T47D (cell line): ENCODE measurements around the gene USP54.

Source experiments
- DNase-seq, 2 experiments: peaks; one replicate each; pipeline versions ENCODE4 v3.0.0 to v3.0.0-alpha.2; 2011 to 2012; ENCODE audit warnings: low read depth in 1 of 2, low spot score in 1 of 2
- JUND ChIP-seq: IDR thresholded peaks from 2 replicates; pipeline ENCODE4 v1.6.1; 2012; ENCODE audit warnings: low read depth
- in situ Hi-C: cut with HindIII; loops from 2 replicates; pipeline ENCODE4 v1.10.0; 2016; ENCODE audit warnings: low sequenced_read_pairs, low pct_unique_long_range_greater_than_20kb

The USP54 gene

DNA sequence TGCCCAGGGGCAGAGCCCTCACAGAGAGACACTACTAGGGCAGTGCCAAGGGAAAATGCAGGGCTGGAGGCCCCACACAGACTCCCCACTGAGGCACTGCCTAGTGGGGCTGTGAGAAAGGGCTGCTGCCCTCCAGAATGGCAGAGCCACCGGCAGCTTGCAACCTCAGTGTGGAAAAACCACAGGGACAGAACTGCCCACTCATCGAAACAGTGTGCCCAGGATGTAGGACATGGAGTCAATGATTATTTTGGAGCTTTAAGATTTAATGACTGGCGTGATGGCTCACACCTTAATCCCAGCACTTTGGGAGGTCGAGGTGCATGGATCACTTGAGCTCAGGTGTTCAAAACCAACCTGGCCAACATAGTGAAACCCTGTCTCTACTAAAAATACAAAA, 130.2 kb downstream of the USP54 start:
- TF ChIP-seq JUND: no peak
- in situ Hi-C loops: no loop called here
- DNase-seq: no peak

DNA sequence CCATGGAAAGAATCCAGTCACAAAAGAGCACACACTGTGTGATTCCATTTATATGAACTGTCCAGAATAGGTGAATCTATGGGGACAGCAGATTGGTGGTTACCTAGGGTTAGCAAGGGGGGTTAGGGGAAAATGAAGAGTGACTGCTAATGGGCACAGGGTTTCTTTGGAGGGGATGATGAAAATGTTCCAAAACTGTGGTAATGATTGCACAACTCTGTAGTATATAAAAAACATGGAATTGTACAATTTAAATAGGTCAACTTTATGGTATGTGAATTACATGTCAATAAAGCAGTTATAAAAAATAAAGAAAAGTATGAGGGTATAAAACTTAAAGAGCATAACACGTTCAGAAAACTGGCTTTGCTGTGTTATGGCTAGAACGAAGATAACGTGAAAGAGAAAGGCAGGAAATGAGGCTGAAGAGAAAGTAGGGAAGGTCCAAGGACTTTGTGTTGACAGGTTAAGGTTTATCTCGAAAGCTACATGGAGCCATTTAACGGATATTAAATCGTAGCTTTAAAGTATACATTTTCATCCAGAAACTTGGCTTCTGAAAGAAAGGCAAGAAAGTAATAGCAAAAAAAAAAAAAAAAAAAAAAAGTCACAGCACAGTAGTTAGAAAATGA, 131.3 kb downstream of the USP54 start:
- no peak for DNase-seq
- in situ Hi-C loops: no loop called here
- TF ChIP-seq JUND: no peak

DNA sequence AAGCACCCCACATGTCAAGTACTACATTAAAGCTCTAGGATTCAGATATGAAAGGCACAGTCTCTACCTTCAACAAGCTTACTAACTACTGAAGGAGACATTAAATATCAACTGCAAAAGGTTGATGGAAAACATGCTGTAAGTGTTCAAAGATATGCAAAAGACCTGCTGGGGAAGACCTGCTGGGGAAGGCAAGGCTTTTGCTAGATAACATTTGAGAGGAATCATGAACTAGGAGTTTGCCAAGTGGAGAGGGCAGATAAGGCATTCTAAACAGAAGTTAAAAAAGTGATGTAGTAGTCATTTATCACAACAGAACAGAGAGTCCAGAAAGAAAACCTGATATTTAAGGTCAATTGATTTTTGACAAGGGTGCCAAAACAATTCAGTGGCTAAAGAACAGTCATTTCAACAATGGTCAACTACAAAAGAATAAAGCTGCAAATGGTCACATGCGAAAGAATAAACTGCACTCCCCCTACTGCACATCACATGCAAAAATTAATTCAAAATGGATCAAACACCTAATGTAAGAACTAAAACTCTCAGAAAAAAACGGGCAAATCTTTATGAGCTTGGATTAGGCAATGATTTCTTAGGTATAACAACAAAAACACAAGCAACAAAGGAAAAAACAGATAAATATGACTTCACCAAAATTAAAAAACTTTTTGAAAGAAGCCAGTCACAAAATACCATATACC, 134.8 kb downstream of the USP54 start:
- in situ Hi-C loops: no loop called here
- DNase-seq: no peak
- TF ChIP-seq JUND: no peak

DNA sequence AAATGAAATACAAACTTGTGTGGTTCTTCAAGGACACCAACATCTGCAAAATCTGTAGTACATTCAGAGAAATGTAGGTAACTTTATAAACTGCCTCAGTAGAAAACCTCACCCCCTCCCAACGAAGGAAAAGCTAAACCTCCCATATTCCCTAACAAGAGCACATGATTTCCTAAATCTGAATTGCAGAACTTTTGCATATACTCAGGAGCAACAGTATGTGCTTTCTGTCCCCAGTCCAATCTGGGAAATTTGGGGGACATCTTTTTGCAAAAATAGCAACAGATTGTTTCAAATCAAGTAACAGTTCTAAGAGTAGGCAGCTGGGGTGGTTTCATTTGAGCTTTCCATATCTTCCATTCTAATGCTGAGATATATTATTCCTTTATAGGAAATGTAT, 142.0 kb downstream of the USP54 start:
- no peak for DNase-seq
- TF ChIP-seq JUND: no peak
- in situ Hi-C loops: no loop called here

DNA sequence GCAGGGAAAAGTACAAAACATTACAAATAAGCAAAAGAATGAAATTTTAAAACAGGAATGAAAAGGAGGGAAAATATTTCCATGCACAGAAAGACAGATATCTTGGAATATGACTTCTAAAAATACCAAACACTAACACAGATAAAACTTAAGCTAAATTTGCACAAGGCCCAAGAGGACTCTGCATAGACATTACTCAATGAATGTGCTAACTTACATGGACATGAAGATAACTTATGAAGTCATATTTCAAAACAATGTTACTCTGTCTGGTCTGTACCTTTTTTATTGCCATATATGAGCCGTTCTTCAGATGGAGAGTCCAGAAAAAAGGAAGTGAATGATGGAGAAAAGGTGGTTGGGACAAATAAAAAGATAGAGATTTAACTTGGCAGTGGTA, 142.8 kb downstream of the USP54 start:
- no peak for DNase-seq
- in situ Hi-C loops: no loop called here
- no peak for TF ChIP-seq JUND
